Spinal cord (tissue), 10 donors: ENCODE results near the gene PCDHA1. TPM values are rescaled to one million over a fixed set of nuclear protein-coding genes. Genes with fewer than 3 reads are reported as not detected.

Source experiments
- DNase-seq, 6 donors: peaks; one replicate each; pipeline versions ENCODE4 v3.0.0 to v3.0.0-alpha.2; 2013 to 2015; ENCODE audit warnings: low spot score in 6 of 6, low read depth in 4 of 6
- H3K27ac ChIP-seq: one replicate; pipeline ENCODE4 v1.5.1; 2013; ENCODE audit warnings: low read depth, low read length, control low read depth
- H3K27me3 ChIP-seq: one replicate; pipeline ENCODE4 v1.6.1; 2013; ENCODE audit warnings: low read length; ENCODE audit not compliant: control insufficient read depth, insufficient read depth
- H3K36me3 ChIP-seq: one replicate; pipeline ENCODE4 v1.6.1; 2013; ENCODE audit warnings: low read length; ENCODE audit not compliant: control insufficient read depth, insufficient read depth
- H3K4me1 ChIP-seq: one replicate; pipeline ENCODE4 v1.6.1; 2013; ENCODE audit warnings: low read length; ENCODE audit not compliant: control insufficient read depth, insufficient read depth
- H3K4me3 ChIP-seq: one replicate; pipeline ENCODE4 v1.5.1; 2013; ENCODE audit warnings: low read depth, low read length, control low read depth
- H3K9me3 ChIP-seq: one replicate; pipeline ENCODE4 v1.6.1; 2013; ENCODE audit warnings: low read length; ENCODE audit not compliant: control insufficient read depth, insufficient read depth
- WGBS: methylation state at CpG from one replicate; pipeline ENCODE4 v1.1.5; 2013; ENCODE audit warnings: missing lambda C conversion rate; ENCODE audit not compliant: insufficient coverage; 5-methylcytosine and 5-hydroxymethylcytosine counted together
- polyA plus RNA-seq, 2 donors: library from polyadenylated mRNA; unstranded; fragments of 120-200 nt; gene quantifications; one replicate each; pipeline ENCODE4 v1.2.1, GENCODE V29; 2013; ENCODE audit not compliant: insufficient read length in 2 of 2
- total RNA-seq, 2 donors: library from RNA; depleted of rRNA in 1 of 2; stranded (reverse); fragments of 120-200 nt in 1 of 2; fragments of >200 nt in 1 of 2; gene quantifications; one replicate each; pipeline versions ENCODE4 v1.2.3 to v1.2.4, GENCODE V29; 2013 to 2014
- donor health status: healthy.

PCDHA1 gene
- total and polyA plus RNA-seq, 4 donors = 1.0 to 9.7 (median 5.5) TPM

GRCh38 chr5:140883927-140884697 lies 98.2 kb downstream of the PCDHA1 start:
- H3K4me3 ChIP-seq = no peak overlapping the region
- no peaks in the 10 kb centered on the region for H3K27me3 ChIP-seq
- H3K9me3 ChIP-seq = peaks cover 20% of the 10 kb centered on the region
- DNase-seq = no peak
- H3K4me1 ChIP-seq = peaks cover 7% of the 10 kb centered on the region
- WGBS = 33% methylated on average over 79 of the region's 79 CpGs
- H3K36me3 ChIP-seq = peaks cover 11% of the 10 kb centered on the region
- no peak overlapping the region for H3K27ac ChIP-seq

DNA sequence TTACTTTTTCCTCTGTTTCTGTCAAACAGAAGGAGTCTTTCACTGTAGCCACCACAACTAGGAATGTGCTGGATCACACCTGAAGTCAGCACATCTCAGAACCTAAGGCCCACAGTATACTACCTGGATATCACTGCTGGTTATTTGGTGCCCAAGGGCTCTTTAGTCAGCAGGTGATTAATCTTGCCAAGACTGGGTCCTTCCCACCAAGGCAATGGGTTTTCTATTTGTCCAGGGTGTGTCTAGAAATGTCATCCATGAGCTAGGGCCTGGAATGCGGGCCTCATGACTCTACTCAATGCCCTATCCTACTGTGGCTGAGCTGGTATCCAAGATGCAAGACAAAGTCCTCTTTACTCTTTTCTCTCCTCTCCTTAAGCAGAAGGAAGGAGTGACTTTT lies 130.4 kb downstream of the PCDHA1 start:
- H3K27me3 ChIP-seq = no peaks in the 10 kb centered on the region
- WGBS = no CpG with 5 or more reads among the region's 1 CpG
- no peak overlapping the region for H3K4me3 ChIP-seq
- H3K27ac ChIP-seq = no peak overlapping the region
- DNase-seq = no peak
- H3K36me3 ChIP-seq = no peaks in the 10 kb centered on the region
- H3K4me1 ChIP-seq = no peaks in the 10 kb centered on the region
- H3K9me3 ChIP-seq = peaks cover 1% of the 10 kb centered on the region

DNA sequence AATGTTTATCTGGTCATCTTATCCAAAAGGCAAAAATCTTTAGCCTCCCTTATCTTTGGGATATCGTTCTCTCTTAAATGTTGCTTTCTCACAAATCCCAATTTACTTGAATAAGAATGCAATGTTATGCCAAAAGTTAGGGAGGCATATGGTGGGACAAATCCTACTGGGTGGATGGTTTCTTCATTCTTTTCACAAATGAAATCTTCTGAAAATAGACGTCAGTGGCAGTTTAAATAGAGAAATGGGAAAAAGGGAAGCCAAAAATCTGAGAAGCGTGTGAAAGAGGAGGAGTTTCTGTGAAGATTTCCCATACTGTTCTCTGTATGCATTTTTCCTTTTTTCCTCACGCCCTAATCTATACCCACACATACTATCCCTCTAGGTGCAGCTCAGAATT lies 137.7 kb downstream of the PCDHA1 start:
- DNase-seq = peak in 1 of 6 donors; percentile 62
- Histone ChIP-seq H3K4me1 (peaks cover 19% of the 10 kb centered on the region), H3K27me3 (peaks cover 18% of the 10 kb centered on the region), H3K9me3 (no peaks in the 10 kb centered on the region), H3K36me3 (no peaks in the 10 kb centered on the region), H3K4me3 (no peak overlapping the region), H3K27ac (no peak overlapping the region)
- no CpG with 5 or more reads among the region's 4 CpGs for WGBS

GRCh38 chr5:140925806-140926442 lies 140.0 kb downstream of the PCDHA1 start, which contains the start of gene PCDHAC1:
Gene PCDHAC1 (plus strand): TSS chr5:140926299. CDS start chr5:140926893, 594 bp downstream.
- under 1% methylated on average over 38 of the region's 41 CpGs for WGBS
- no peaks in the 10 kb centered on the region for H3K36me3 ChIP-seq
- peaks cover 19% of the 10 kb centered on the region for H3K4me1 ChIP-seq
- H3K27ac ChIP-seq = no peak within 1 kb of the TSS
- peak within 1 kb of the TSS; percentile 47 for H3K4me3 ChIP-seq
- H3K27me3 ChIP-seq = peaks cover 18% of the 10 kb centered on the region
- DNase-seq = peak in 3 of 6 donors; percentile 2 to 32 (median 23)
- no peaks in the 10 kb centered on the region for H3K9me3 ChIP-seq

DNA sequence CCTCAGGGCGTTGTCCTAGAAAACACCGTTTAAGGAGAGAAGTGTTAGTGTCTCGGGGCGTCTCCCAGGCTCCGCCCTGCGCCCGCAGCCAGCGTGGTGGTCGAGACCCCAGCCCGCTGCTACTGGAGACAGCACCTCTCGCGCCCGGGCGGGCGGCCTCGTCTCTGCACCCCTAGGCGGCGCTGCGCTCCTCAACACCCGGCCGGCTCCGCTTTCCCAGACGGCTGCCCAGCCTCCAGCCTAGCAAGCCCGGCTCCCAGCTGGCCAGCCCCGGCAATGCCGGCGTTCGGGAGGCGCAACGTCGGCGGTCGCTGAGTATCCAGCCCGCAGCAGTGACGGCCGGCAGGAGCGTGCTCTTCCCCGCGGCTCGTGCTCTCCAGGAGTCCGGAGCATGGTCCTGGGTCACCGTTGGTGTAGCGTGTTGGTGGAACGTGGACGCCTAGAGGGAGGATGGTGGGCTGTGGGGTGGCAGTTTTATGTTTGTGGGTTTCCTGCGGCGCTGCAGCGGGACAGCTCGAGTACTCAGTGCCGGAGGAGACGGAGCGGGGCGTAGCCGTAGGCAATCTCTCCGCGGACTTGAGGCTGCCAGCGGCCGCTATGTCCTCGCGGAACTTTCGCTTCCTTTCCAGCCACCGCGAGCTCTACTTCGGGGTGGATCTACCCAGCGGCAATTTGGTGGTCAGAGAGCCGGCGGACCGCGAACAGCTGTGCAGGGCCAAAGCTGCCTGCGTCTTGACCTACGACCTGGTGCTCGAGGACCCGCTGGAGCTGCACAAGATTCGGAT lies 140.7 kb downstream of the PCDHA1 start:
- H3K27me3 ChIP-seq = peaks cover 18% of the 10 kb centered on the region
- WGBS = under 1% methylated on average over 74 of the region's 74 CpGs

DNA sequence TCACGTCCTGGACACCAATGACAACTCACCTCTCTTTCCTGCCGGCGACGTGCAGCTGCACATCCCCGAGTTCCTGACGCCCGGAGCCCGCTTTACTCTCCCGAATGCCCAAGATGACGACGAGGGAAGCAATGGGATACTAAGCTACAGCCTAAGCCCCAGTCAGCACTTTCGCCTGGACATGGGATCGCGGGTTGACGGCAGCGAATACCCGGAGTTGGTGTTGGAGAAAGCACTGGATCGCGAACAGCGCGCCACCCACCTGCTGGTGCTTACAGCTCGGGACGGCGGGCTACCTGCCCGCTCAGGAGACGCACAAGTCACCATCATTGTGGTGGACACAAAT lies 141.3 kb downstream of the PCDHA1 start:
- Histone ChIP-seq H3K4me1 (peaks cover 19% of the 10 kb centered on the region), H3K27me3 (peaks cover 18% of the 10 kb centered on the region), H3K4me3 (peak overlapping the region; percentile 47), H3K36me3 (no peaks in the 10 kb centered on the region), H3K27ac (no peak overlapping the region), H3K9me3 (no peaks in the 10 kb centered on the region)
- 8% methylated on average over 26 of the region's 26 CpGs for WGBS
- peak in 2 of 6 donors; percentile 0 to 23 for DNase-seq

More for the DNA sequence above, 140.7 kb downstream of the PCDHA1 start:
- peak overlapping the region; percentile 47 for H3K4me3 ChIP-seq
- H3K36me3 ChIP-seq = no peaks in the 10 kb centered on the region
- peak; percentile 50 to 94 (median 71) for DNase-seq
- H3K4me1 ChIP-seq = peaks cover 19% of the 10 kb centered on the region
- H3K27ac ChIP-seq = no peak overlapping the region
- H3K9me3 ChIP-seq = no peaks in the 10 kb centered on the region

DNA sequence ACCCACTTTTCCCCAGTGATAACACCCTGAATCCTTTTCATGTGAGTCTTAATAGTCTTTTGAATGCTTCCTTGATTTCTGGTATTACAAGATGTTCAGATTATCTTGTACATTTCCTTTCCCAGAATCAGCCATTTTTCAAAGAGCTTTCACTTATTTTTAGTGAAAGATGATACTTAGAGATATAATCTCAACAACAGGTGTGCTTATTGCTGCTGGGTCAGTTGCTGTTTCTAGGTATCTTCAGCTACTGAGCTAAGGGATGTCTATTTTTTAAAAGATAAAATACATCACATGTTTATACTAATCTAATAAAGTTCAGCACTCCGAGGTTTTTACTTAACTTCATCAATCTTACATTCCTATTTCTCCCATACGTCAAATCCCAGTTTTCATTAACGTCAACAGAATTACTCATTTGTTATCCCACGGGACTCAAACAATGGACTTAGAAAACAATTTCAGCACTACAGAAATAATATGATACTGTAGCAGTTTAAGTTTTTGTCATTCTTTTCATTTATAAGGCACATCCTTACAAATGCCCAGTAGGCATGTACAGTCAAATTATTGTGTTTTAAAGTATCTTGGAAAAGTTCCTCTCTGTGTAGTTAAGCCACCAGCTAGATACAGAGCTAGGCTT lies 149.1 kb downstream of the PCDHA1 start:
- no peak overlapping the region for H3K4me3 ChIP-seq
- H3K9me3 ChIP-seq = no peaks in the 10 kb centered on the region
- no peaks in the 10 kb centered on the region for H3K36me3 ChIP-seq
- no peak for DNase-seq
- no peaks in the 10 kb centered on the region for H3K27me3 ChIP-seq
- no peak overlapping the region for H3K27ac ChIP-seq
- 77% methylated on average over 3 of the region's 4 CpGs for WGBS
- no peaks in the 10 kb centered on the region for H3K4me1 ChIP-seq

DNA sequence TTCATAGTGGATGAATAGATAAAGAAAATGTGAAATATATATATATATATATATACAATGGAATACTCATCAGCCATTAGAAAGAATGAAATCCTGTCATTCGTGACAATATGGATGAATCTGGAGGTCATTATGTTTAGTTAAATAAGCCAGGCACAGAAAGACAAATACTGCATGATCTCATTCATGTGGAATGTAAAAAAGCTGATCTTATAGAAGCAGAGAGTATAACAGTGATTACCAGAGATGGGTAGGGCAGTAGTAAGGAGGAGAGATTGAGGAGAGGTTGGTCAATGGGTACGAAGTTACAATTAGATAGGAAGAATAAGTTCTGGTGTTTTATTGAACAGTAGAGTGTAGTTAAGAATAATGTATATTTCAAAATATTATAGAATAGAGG lies 160.6 kb downstream of the PCDHA1 start:
- H3K36me3 ChIP-seq = no peaks in the 10 kb centered on the region
- no peak overlapping the region for H3K27ac ChIP-seq
- H3K4me3 ChIP-seq = no peak overlapping the region
- WGBS = no CpG with 5 or more reads among the region's 2 CpGs
- H3K27me3 ChIP-seq = no peaks in the 10 kb centered on the region
- no peaks in the 10 kb centered on the region for H3K4me1 ChIP-seq
- no peak for DNase-seq
- H3K9me3 ChIP-seq = no peaks in the 10 kb centered on the region

DNA sequence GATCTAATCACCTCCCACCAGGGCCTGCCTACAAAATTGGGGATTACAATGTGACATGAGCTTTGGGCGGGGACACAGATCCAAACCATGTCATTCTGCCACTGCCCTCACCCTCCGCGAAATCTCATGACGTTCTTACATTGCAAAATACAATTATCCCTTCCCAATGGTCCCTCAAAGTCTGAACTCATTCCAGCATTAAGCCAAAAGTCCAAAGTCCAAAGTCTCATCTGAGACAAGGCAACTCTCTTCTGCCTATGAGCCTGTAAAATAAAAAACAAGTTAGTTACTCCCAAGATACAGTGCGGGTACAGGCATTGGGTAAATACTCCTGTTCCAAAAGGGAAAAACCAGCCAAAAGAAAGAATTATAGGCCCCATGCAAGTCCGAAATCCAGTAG lies 165.7 kb downstream of the PCDHA1 start:
- Histone ChIP-seq H3K27ac (no peak overlapping the region), H3K27me3 (no peaks in the 10 kb centered on the region), H3K4me1 (no peaks in the 10 kb centered on the region), H3K4me3 (no peak overlapping the region), H3K9me3 (no peaks in the 10 kb centered on the region), H3K36me3 (no peaks in the 10 kb centered on the region)
- WGBS = 76% methylated on average over 5 of the region's 6 CpGs
- no peak for DNase-seq
